GM19023 (cell line): Measurements from ENCODE around the gene CCDC12.

Experiments
- ATAC-seq: cut with Tn5 transposase; IDR thresholded peaks from one replicate; pipeline ENCODE4 v1.9.1; 2021; ENCODE audit warnings: mild to moderate bottlenecking, moderate library complexity; ENCODE audit not compliant: unreplicated experiment

The CCDC12 gene

GRCh38 chr3:46880884-46881595 is 95.5 kb downstream of the CCDC12 start:
- no peak for ATAC-seq

- ATAC-seq: no peak
Measured at GRCh38 chr3:46878781-46879436, 97.6 kb downstream of the CCDC12 start.

- ATAC-seq: no peak
Measured at GRCh38 chr3:46877406-46878125, 99.0 kb downstream of the CCDC12 start, which contains the start of gene PTH1R. PTH1R (plus strand) TSS chr3:46877721; CDS start chr3:46883560, 5,839 bp downstream.

GRCh38 chr3:46876313-46877300 is 99.9 kb downstream of the CCDC12 start:
- ATAC-seq: no peak

- no peak for ATAC-seq
Measured at GRCh38 chr3:46875560-46875959, 101.0 kb downstream of the CCDC12 start.

GRCh38 chr3:46874430-46874829 is 102.1 kb downstream of the CCDC12 start:
- no peak for ATAC-seq

GRCh38 chr3:46873521-46873920 is 103.0 kb downstream of the CCDC12 start:
- no peak for ATAC-seq
